Measurements from ENCODE around the gene FOXD3.
A peak's percentile ranks its signal among the peaks of the same experiment; 100 is the strongest.

The FOXD3 gene

GRCh38 chr1:63322114-63322943, at the start of gene FOXD3:
TSS of gene FOXD3 (plus strand) at chr1:63322567. CDS start at chr1:63323059, 492 bp downstream.
- DNase-seq: peak; percentile 63

- DNase-seq: no peak
Observed at GRCh38 chr1:63272811-63273210, 49.6 kb upstream of the FOXD3 start.

- no peak for DNase-seq
Observed at GRCh38 chr1:63274371-63274770, 48.0 kb upstream of the FOXD3 start.

- no peak for DNase-seq
Observed at GRCh38 chr1:63274979-63275378, 47.4 kb upstream of the FOXD3 start.

- no peak for DNase-seq
Observed at GRCh38 chr1:63276624-63277023, 45.7 kb upstream of the FOXD3 start.

GRCh38 chr1:63277195-63278192, 44.9 kb upstream of the FOXD3 start:
- no peak for DNase-seq

GRCh38 chr1:63281753-63282152, 40.6 kb upstream of the FOXD3 start:
- no peak for DNase-seq

- DNase-seq: no peak
Observed at GRCh38 chr1:63289135-63289534, 33.2 kb upstream of the FOXD3 start.

- no peak for DNase-seq
Observed at GRCh38 chr1:63294803-63295594, 27.4 kb upstream of the FOXD3 start.

GRCh38 chr1:63304410-63304809, 18.0 kb upstream of the FOXD3 start:
- no peak for DNase-seq

- no peak for DNase-seq
Observed at GRCh38 chr1:63305043-63305442, 17.3 kb upstream of the FOXD3 start.

GRCh38 chr1:63307196-63307794, 15.1 kb upstream of the FOXD3 start:
- no peak for DNase-seq

GRCh38 chr1:63316598-63316983, 5.8 kb upstream of the FOXD3 start:
- no peak for DNase-seq

- peak; percentile 84 for DNase-seq
Observed at GRCh38 chr1:63316984-63317816, 5.2 kb upstream of the FOXD3 start.

GRCh38 chr1:63317817-63318152, 4.6 kb upstream of the FOXD3 start:
- no peak for DNase-seq

GRCh38 chr1:63318201-63318979, 4.0 kb upstream of the FOXD3 start:
- no peak for DNase-seq

GRCh38 chr1:63319046-63320021, 3.0 kb upstream of the FOXD3 start:
- DNase-seq: no peak

- DNase-seq: no peak
Observed at GRCh38 chr1:63320022-63320721, 2.2 kb upstream of the FOXD3 start.
